HG02840 (cell line): ENCODE results near the gene CEP76.

ENCODE experiments used
- ATAC-seq: cut with Tn5 transposase; IDR thresholded peaks from one replicate; pipeline ENCODE4 v1.9.1; 2021; ENCODE audit warnings: mild to moderate bottlenecking, moderate library complexity, moderate number of reproducible peaks; ENCODE audit not compliant: unreplicated experiment, low FRiP score

Gene CEP76, protein sequence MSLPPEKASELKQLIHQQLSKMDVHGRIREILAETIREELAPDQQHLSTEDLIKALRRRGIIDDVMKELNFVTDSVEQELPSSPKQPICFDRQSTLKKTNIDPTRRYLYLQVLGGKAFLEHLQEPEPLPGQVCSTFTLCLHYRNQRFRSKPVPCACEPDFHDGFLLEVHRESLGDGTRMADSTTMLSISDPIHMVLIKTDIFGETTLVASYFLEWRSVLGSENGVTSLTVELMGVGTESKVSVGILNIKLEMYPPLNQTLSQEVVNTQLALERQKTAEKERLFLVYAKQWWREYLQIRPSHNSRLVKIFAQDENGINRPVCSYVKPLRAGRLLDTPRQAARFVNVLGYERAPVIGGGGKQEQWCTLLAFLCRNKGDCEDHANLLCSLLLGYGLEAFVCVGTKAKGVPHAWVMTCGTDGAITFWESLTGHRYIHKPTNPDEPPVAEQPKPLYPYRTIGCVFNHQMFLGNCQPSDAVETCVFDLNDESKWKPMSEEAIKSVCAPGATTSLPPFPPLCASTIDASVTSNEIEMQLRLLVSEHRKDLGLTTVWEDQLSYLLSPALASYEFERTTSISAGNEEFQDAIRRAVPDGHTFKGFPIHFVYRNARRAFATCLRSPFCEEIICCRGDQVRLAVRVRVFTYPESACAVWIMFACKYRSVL

DNA sequence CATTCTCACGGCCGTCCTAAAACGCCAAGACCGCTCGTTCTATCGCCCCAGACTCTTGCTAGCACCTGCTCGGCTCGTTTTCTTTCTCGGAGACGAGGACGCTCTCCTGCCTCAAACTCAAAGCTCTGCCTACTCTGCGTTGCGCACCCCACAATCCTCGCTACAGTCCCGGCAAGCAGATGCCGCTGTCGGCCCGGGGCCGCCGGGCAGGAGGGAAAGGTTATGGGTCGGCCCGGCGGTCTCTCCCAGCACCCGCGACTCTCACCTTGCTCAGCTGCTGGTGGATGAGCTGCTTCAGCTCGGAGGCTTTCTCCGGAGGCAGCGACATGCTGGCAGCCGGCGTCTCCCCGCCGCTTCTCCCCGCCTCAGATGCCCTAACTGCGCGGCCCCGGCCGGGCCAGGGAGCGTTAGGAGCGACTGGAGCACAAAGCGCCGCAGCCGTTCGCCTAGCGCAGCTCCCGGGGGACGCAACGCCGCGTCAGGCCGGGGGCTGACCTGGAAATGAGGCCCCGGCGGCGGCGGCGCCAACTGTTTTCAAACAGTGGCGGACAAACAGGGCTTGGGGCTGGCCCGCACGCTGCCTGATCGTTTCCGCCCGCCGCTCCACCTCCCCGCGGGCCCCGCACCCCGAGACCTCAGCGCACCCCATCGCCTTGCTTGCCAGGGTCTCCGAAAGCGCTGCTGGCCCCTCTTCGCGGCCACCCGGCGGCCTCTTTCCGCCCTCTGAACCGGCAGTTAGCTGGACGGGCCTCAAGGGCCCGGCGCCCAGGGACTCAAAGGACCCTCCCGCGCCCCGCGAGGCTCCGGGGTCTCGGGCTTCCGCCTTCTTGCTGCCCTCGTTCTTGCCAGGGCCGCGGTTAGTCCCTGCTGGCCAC is at the start of gene CEP76, which contains the start of gene PSMG2:
CEP76 (minus strand) TSS at position 503 of the 875 bp plus-strand sequence; CDS start at position 328, 175 bp downstream.
PSMG2 (plus strand) TSS at position 822 of the 875 bp plus-strand sequence. CDS start 66 bp downstream, outside the sequence.
- peak; percentile 79 for ATAC-seq

DNA sequence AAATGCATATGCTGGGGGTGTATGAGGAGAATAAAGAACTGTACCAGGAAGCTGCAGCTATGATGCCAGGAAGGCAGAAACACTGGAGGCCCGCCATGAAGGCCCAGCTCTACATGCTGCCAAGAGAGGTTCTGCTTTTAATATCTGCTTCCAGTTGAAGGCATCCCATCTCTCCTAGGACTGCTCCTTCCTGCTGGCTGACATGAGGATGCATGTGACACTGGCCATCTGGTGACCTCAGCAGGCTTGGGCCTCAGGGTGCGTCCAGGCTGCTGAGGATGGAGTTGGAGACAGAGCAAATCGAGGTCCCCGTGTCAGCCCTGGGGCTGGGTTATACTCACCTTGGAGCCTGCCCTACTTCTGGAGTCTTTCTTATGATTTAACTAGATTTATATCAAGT is 49.4 kb upstream of the CEP76 start:
- no peak for ATAC-seq

DNA sequence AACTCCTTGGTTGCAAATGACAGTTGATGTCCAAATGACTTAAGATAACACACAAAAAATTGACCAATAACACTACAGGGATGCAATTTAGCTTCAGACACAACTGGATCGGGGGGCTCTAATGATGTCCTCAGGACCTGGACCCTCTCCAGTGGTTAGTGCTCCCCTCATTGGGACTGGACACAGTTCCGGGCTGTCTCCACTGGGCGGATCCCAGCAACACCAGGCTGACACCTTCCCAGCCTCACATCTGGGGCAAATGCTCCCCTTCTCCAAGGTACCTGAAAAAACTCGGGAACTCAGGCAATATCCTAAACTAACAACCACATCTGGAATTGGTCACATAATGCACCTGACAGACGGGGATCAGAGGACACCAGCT is 49.0 kb upstream of the CEP76 start:
- no peak for ATAC-seq

DNA sequence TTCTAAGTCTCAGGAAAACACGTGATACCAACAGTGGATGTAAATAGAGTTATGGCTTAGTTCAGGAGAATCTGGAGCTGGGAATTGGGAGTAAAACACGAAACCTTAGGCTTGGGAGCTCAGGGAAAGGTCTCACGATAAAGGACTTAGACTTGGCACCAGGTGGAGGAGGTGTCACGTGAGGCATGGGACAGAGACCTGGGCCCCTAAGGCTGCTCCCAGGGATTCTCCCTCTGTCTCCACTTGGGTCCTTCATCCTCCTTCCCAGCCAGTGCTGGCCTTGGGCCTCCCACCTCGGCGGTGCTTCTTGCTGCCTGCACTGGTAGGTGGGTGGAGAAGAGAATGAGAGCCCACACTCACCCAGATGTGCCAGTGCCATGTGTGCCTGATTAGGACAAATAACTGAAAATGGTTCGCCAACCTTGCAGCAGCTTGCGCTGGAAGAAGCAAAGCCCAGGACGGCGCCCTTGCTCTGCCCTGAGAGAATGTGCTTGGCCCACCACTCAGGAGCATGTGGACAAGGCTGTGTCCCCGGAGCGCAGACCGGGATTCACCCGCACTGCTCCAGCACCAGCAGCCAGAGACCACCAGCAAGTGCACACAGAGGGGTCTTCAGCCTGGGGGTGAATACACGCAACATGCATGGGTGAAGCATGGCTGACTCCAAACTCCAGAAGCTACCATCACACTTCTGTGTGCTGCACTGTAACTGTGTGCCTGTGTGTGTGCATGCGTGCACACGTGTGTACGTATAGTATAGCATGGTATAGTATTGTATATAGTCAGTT is 48.4 kb upstream of the CEP76 start:
- ATAC-seq, result no peak

DNA sequence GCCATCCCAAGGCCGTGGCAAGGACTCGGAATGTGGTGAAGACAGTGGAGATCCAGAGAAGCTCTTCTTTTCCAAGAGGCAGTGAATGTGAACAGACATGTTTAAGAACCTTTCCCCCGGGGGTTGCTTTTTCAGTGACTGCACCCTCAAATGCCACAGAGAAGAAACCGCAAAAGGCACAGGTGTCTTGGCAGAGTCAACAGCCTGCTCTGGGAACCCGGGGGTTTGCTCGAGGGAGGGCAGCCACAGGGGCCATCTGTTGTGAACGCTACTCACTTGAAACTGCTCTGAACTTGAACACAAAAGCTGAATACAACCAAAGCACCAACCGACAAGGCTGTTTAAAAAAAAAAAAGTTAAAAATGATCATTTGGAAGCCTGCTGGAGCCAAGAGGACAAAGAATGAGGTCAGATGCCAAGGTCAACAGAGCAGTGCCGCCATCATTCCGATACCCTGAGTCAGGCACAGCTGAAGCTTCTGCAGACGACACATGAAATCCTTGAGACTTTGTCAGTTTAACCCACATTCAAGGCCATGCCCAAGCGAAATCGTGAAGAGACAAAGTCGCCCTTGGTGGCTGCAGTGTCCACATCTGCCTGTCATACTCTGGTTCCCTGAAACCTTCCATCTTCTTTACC is 47.7 kb upstream of the CEP76 start:
- ATAC-seq, result no peak

DNA sequence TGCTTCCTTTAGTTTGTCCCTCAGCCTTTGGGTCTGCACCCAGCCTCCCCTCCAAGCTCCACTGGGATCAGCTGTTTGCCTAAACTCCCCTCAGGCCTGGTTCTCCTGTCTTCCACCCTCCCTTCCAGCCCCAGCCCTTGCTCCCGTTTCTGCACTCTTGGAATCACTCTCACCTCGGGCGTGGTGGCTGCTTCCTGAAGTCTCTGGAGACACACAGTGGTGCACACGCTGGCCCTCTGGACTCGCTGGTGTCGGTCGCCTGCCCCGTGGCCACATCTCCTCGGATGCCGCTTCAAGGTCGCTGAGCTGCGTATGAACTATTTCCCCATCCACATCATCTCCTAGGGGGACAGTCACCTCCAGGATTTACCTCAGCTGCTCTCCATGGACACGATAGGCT is 46.6 kb upstream of the CEP76 start:
- ATAC-seq, result no peak

DNA sequence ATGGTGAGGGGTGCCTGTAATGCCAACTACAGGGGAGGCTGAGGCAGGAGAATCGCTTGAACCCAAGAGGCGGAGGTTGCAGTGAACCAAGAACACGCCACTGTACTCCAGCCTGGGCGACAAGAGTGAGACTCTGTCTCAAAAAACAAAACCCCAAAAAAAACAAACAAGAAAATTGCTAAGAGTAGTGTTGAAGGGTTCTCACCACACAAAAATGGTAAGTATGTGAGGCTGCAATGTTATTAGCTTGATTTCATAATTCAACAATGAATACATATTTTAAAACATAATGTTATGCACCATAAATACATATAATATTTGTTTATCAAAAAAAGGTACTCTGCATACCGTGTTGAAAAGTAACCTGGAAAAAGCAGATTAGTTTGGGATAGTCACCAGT is 46.1 kb upstream of the CEP76 start:
- ATAC-seq, result no peak

DNA sequence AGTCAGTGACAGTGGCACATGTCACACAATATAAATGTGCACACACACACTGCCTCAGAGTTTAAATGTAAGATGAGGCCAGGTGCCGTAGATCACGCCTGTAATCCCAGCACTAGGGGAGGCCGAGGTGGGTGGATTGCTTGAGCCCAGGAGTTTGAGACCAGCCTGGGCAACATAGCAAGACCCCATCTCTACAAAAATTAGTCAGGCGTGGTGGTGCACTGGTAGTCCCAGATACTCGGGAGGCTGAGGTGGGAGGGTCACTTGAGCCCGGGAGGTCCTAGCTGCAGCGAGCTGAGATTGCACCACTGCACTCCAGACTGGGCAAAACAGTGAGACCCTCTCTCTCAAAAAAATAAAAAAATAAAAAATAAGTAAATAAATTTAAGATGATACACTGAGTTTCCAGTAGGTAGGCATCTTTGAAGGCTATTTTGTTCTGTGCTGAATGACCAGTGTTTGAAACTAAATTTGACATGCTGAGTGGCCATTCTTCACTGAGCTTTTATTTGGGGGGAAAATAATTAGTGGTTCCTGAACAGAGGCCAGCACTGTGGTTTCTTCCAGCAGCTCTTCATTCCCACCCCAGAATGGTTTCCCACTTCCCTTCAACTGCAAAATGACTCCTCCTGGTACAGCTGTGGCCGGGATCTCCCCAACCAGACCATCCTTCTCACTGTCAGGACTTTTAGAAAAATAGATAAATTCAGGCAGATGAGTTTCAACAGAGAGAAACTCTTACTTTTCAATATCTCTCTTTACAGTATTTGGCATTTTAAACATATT is 45.2 kb upstream of the CEP76 start:
- no peak for ATAC-seq

DNA sequence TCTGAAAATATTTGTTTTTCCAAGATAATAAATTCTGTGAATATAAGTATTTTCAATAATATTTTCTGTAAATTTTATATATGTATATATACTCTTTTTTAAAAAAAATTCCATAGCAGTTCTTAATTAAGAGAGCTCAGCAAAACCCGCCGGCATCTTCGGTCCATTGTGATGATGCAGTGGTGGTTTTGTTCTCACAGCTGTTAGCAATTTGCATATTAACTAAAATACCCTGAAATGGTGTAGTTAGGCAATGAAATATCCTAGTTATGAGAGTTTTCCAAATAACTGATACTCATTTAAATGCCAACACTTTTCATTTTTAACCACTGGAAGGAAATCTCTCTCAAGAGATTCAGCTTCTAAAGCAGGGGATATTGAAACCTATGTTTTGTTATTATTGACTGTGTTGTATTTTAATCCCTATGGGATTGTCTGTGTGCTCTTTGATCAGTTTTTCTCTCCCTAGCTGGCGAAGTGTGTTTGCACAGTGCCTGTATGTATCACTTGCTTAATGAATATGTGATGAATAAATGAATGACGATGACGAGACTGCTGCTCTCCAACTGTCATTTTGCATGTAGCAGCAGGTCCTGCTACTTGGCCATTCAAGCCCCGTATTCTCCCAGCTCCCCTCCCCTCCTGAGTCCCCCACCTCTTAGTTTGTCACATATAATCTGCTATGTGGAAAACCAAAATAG is 42.7 kb upstream of the CEP76 start:
- ATAC-seq, result no peak

DNA sequence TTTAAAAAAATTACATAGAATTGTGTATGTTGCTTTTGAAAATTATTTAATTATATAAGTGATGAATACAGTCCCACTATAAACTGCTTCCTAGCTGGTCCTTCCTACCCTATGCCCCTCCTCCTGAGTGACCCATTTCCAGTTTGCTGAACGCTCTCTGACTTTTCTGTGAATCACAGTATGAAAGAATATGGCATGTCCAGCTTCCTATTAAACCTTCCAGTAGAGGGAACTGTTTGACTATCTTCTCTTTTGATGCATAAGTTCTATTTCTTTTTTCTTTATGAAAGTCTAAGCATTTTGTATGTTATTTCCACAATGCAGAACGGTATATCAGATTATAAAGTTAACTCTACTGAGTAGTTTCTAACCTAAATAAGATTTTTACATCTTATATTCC is 41.6 kb upstream of the CEP76 start:
- no peak for ATAC-seq

DNA sequence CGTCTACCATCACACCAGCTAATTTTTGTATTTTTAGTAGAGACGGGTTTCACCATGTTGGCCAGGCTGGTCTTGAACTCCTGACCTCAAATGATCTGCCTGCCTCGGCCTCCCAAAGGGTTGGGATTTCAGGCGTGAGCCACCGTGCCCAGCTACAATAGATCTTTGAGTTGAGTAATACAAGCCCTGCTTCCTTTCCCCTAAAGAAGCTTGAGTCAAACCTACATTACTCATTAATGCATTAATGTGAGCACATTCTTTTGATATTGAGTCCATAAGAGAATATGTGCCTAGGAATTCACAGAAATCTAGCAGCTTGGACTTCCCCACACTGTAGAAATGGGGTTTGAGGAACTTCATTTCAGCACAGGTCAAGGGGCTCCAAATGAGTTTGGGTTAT is 39.9 kb upstream of the CEP76 start:
- ATAC-seq, result no peak

DNA sequence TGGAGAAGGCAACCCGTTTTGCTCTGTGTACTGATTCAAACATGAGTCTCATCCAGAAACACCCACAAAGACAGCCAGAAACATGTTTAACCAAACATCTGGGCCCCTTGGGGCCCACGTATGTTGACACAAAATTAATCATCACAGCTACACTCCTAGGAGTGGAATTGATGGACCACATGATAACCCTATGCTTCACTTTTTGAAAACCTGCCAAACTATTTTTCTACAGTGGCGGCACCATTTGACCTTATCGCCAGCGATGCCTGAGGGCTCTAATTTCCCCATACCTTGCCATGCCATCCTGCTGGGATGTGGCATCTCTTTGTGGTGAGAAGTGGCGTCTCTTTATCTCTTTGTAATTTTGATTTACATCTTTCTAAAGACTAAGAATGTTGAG is 38.8 kb upstream of the CEP76 start:
- no peak for ATAC-seq

DNA sequence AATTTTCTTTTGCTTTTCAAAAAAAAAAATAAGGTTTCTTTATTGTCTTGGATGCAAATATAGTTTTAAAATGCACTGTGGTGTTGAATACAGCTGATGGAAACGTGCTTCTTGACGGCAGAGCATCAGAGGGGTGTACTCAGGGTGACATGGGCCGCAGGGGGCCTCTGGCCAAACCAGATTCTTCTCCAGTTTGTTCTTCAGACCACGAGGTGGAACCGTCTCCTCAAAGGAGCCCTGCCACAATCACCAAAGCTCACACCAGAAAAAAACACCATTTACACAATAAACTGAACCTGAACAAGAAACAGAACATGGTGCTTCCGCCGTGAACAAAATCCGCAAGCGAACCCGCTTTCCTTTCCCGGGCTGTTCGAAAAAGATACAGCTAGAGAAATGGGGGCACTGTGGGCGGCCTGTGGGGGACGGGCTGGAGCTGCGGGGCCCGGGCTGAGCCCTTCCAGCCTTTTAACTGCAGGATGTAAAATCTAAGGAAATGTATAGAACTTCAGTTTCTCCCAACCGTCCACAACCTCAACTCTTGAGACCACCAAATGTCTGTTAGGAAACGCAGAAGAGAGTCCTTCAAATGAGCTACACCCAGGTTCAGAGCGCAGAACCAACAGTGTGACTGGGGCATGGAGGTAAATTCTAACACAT is 34.9 kb upstream of the CEP76 start:
- no peak for ATAC-seq

DNA sequence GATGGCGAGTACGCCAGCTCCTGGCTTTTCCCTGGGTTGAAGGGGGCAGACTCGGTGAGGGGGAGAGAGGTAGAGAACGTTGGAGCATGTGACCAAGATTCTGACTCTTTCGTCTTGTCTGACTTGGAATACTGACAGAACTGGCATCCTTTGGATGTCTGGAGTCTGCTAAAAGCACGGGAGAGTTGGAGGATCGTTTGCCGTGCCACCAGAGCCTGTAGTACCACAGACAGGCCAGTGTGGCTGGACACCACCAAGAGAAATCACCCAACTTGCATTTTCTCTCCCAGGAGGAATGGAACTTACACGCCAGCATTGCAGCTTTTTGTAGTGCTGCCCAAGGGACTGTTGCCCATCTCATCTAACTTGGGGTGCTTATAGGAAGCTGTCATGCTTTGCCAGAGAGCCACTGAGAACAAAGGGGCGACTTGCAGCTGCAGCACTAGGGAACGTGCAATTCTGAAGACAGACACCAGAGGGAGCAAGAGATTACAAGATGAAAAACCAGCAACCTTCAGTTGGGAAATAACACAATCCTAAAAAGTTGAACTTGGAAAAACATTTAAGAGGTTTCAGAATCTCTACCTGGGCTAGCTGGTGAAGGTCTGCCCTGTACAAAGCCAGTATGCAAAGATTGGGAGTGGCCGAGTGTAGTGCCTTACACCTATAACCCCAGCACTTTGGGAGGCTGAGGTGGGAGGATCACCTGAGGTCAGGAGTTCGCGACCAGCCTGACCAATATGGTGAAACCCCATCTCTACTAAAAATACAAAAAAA is 24.4 kb upstream of the CEP76 start:
- no peak for ATAC-seq

DNA sequence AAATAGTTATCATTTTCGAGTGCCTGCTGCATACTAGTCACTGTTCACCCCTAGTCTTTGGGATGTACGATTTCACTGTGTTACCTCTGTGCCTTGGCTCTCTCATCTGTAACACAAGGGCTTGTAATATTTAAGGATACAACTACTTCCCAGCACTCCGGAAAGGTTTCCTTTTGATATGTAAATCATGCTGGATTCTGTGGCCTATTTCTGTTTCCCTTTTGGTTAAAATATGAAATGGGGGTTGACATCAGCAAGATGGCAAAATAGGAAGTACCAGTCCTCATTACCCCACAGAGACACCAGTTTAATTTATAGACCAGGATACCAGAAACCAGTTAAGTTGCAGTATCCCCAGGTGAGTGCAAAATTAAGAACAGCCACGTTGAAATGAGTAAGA is 23.8 kb upstream of the CEP76 start:
- ATAC-seq, result no peak

DNA sequence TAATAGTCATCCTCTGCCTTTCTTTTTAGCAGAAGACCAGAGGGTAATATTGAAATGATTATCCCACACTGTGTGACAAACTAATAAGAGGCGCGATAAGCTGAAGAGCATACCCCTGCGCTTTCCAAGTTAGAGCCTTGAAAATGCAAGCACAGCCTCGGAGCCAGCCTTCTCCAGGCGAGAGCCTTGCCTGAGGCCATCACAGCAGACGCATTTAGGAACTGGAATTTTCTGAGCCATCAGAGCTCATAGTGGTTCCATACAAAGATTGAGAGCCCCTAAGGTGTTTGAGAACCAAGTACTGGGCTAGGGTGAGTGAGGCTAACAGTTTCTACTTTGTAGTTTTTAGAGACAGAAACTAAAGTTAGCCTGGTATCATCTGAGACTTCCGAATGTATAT is 20.2 kb upstream of the CEP76 start:
- ATAC-seq, result no peak
